ENCODE measurements around the gene BAIAP2L2. TPM values are rescaled to one million over a fixed set of nuclear protein-coding genes. Genes with fewer than 3 reads are reported as not detected.

The BAIAP2L2 gene
- total RNA-seq, 3 donors from 2014 or later (not counting 1 experiment from before 2014, with no cell fraction given), result 0.99 to 1.9 (median 1.2) TPM

DNA sequence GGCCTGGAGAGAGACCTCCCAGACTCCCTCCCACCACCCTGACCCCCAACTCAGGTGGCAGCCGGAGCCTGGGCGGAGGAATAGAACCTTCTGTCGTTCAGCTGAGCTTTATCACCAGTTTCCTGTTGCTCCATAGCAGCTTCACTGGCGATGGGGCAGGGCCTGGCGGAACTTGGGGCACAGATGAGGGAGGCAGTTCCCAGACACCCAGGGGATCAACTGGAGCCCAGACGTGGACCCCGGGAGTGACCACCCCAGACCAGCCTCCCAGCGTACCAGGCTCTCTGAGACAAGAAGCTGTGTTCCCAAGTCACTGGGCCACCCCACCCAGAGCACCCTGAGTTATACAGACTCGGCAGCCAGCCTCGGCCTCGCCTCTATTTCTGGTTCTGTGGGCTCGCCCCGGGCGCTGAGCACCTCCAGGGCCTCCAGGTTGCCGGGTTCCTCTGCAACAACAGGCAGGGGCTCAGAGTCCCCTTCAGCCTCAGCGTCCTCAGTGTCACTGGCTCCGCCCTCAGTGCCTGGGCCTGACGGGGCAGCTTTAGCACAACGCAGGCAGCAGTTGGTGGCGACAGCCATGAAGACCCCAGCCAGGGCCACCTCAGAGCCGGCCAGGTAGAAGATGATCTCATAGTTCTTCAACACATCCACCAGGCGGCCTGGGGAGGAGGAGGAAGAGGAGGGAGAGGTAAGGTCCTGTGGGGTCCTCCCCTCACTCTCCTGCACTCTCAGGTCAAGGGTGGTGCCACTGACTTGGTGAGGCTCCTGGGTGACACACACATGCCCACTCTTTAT, 32.2 kb downstream of the BAIAP2L2 start:
- WGBS (ENCODE audit: insufficient coverage), result 85% methylated on average over 21 of the region's 22 CpGs
- no peaks in the 10 kb centered on the region for H3K27me3 Mint-ChIP-seq (ENCODE audit: low read depth in 2 of 2)
- ATAC-seq, result no peak
- no peaks in the 10 kb centered on the region for H3K36me3 Mint-ChIP-seq
- no peak for TF ChIP-seq CTCF (IDR thresholded peaks at IDR 0.05)
- H3K9me3 Mint-ChIP-seq, result no peaks in the 10 kb centered on the region
- Histone ChIP-seq H3K4me3 (ENCODE audit: low read length) (no peak overlapping the region), H3K4me1 (ENCODE audit: control insufficient read depth, insufficient read depth, low read length) (peaks cover 19% of the 10 kb centered on the region), H3K9me3 (ENCODE audit: control insufficient read depth, insufficient read depth, low read length) (no peaks in the 10 kb centered on the region), H3K27me3 (ENCODE audit: control insufficient read depth, insufficient read depth, low read length) (peaks cover 18% of the 10 kb centered on the region), H3K36me3 (ENCODE audit: control insufficient read depth, insufficient read depth, low read length) (peaks cover 10% of the 10 kb centered on the region), H3K27ac (ENCODE audit: low read length) (no peak overlapping the region)
- no peak for DNase-seq
- H3K4me3 Mint-ChIP-seq, result no peak overlapping the region
- H3K27ac Mint-ChIP-seq, result no peak overlapping the region
- peaks cover 0 to 15% of the 10 kb centered on the region in 2 donors for H3K4me1 Mint-ChIP-seq
- intact Hi-C loops (cut with micrococcal nuclease), result no loop called here

DNA sequence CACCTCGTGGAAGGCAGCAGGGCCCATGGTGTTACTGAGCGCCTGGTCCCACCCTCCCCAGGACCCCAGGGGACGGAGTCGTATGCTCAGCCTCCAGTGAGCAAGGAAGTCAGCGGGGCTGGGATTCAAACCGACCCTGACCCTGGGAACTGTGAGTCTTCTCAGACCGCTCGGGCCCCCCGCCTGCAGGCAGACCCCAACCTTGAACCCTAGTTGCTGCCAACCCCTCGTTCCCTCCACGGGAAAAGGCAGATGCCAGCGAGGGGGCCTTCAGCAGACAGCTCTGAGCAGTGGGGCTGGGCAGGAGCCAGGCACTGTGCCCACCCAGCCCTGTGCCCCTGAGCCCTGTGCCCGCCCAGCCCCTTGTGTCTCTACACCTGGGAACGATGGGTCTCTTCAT, 32.9 kb downstream of the BAIAP2L2 start:
- Histone ChIP-seq H3K27ac (ENCODE audit: low read length) (no peak overlapping the region), H3K4me3 (ENCODE audit: low read length) (no peak overlapping the region), H3K4me1 (ENCODE audit: control insufficient read depth, insufficient read depth, low read length) (peaks cover 19% of the 10 kb centered on the region), H3K27me3 (ENCODE audit: control insufficient read depth, insufficient read depth, low read length) (peaks cover 15% of the 10 kb centered on the region), H3K36me3 (ENCODE audit: control insufficient read depth, insufficient read depth, low read length) (peaks cover 15% of the 10 kb centered on the region), H3K9me3 (ENCODE audit: control insufficient read depth, insufficient read depth, low read length) (no peaks in the 10 kb centered on the region)
- ATAC-seq (no peak), DNase-seq (no peak)
- no peak for TF ChIP-seq CTCF (IDR thresholded peaks at IDR 0.05)
- H3K9me3 Mint-ChIP-seq, result no peaks in the 10 kb centered on the region
- no peaks in the 10 kb centered on the region for H3K27me3 Mint-ChIP-seq (ENCODE audit: low read depth in 2 of 2)
- no peak overlapping the region for H3K27ac Mint-ChIP-seq
- no peak overlapping the region for H3K4me3 Mint-ChIP-seq
- H3K4me1 Mint-ChIP-seq, result peaks cover 0 to 15% of the 10 kb centered on the region in 2 donors
- WGBS (ENCODE audit: insufficient coverage), result 85% methylated on average over 14 of the region's 14 CpGs
- intact Hi-C loops (cut with micrococcal nuclease), result no loop called here
- H3K36me3 Mint-ChIP-seq, result no peaks in the 10 kb centered on the region

GRCh38 chr22:38077096-38077495, 33.4 kb downstream of the BAIAP2L2 start:
- no peak overlapping the region for H3K4me3 Mint-ChIP-seq

More at GRCh38 chr22:38077096-38077495, 33.4 kb downstream of the BAIAP2L2 start:
- Mint-ChIP-seq H3K36me3 (no peaks in the 10 kb centered on the region), H3K9me3 (no peaks in the 10 kb centered on the region), H3K4me1 (peaks cover 0 to 11% of the 10 kb centered on the region in 2 donors), H3K27me3 (ENCODE audit: low read depth in 2 of 2) (no peaks in the 10 kb centered on the region), H3K27ac (no peak overlapping the region)
- Histone ChIP-seq H3K36me3 (ENCODE audit: control insufficient read depth, insufficient read depth, low read length) (peaks cover 19% of the 10 kb centered on the region), H3K4me3 (ENCODE audit: low read length) (no peak overlapping the region), H3K4me1 (ENCODE audit: control insufficient read depth, insufficient read depth, low read length) (peaks cover 14% of the 10 kb centered on the region), H3K9me3 (ENCODE audit: control insufficient read depth, insufficient read depth, low read length) (no peaks in the 10 kb centered on the region), H3K27me3 (ENCODE audit: control insufficient read depth, insufficient read depth, low read length) (peaks cover 10% of the 10 kb centered on the region), H3K27ac (ENCODE audit: low read length) (no peak overlapping the region)
- intact Hi-C loops (cut with micrococcal nuclease), result no loop called here
- DNase-seq (no peak), ATAC-seq (no peak)
- WGBS (ENCODE audit: insufficient coverage), result 94% methylated on average over 12 of the region's 12 CpGs
- no peak for TF ChIP-seq CTCF (IDR thresholded peaks at IDR 0.05)
